Aorta (tissue), 5 donors: Measurements from ENCODE around the gene GSTT2. TPM values are rescaled to one million over a fixed set of nuclear protein-coding genes. Genes with fewer than 3 reads are reported as not detected.
"Not testable (repeated sequence)": the region's sequence is repeated elsewhere in the genome, so short reads cannot be mapped to it uniquely, and the experiment has no call there.

ENCODE experiments used
- ATAC-seq: fragments of 200-7000 bp; cut with Tn5 transposase; one replicate; pipeline ENCODE4 v1.9.1; 2022; ENCODE audit warnings: moderate library complexity; ENCODE audit not compliant: low FRiP score
- DNase-seq, 2 donors: peaks; one replicate each; pipeline ENCODE4 v3.0.0-alpha.2; 2020
- H3K27ac ChIP-seq, 2 donors: one replicate each; pipeline ENCODE4 v1.5.1; 2013; ENCODE audit warnings: low read length in 2 of 2, mild to moderate bottlenecking in 2 of 2, moderate library complexity in 2 of 2, control low read depth in 1 of 2, inconsistent platforms in 1 of 2, low read depth in 1 of 2
- H3K27me3 ChIP-seq, 2 donors: one replicate each; pipeline ENCODE4 v1.6.1; 2013; ENCODE audit warnings: control low read depth in 1 of 2, low read length in 1 of 2, mild to moderate bottlenecking in 1 of 2, moderate library complexity in 1 of 2; ENCODE audit not compliant: insufficient read depth in 2 of 2, control insufficient read depth in 1 of 2
- H3K36me3 ChIP-seq, 2 donors: one replicate each; pipeline ENCODE4 v1.6.1; 2013; ENCODE audit warnings: control low read depth in 1 of 2, low read length in 1 of 2, mild to moderate bottlenecking in 1 of 2; ENCODE audit not compliant: insufficient read depth in 2 of 2, control insufficient read depth in 1 of 2
- H3K4me1 ChIP-seq, 2 donors: one replicate each; pipeline ENCODE4 v1.6.1; 2013; ENCODE audit warnings: low read length in 2 of 2, control low read depth in 1 of 2, mild to moderate bottlenecking in 1 of 2, moderate library complexity in 1 of 2; ENCODE audit not compliant: insufficient read depth in 2 of 2, control insufficient read depth in 1 of 2
- H3K4me3 ChIP-seq, 2 donors: one replicate each; pipeline ENCODE4 v1.5.1; 2013; ENCODE audit warnings: low read length in 2 of 2, control low read depth in 1 of 2, mild to moderate bottlenecking in 1 of 2
- H3K9me3 ChIP-seq: one replicate; pipeline ENCODE4 v1.6.1; 2013; ENCODE audit warnings: mild to moderate bottlenecking, low read length; ENCODE audit not compliant: control insufficient read depth
- WGBS, 2 donors: extraction: QIAGEN DNeasy Blood & Tissue Kit; methylation state at CpG; one replicate each; pipeline ENCODE4 v1.1.7; 2013; 5-methylcytosine and 5-hydroxymethylcytosine counted together
- intact Hi-C, 2 donors: fragments of 100-400 bp; cut with DNase I; formaldehyde crosslinking; loops; one replicate each; pipeline versions ENCODE4 v1.14.2 to v1.15.0; 2022
- polyA plus RNA-seq, 2 donors: library from polyadenylated mRNA; stranded (reverse); fragments of 200-250 nt; gene quantifications; one replicate each; pipeline ENCODE4 v1.2.3, GENCODE V29; 2013
- total RNA-seq, 2 donors: library from RNA; stranded (reverse); fragmentation: NEBNext Ultra II Directional; extraction: Animal tissue kit (Norgen Biotek cat#: 25700); gene quantifications; one replicate each; pipeline ENCODE4 v1.2.1, GENCODE V29; 2021
- donor health status: healthy with polysubstance abuse.
- donor health status: Bipolar disorder and iron deficiency.
- donor health status: DM: no; HTN: no; CAD: no.
- donor health status: DM: no; HTN: no; CAD: no.
- donor health status: DM: yes; HTN: yes; CAD: no.

GSTT2 gene
- total and polyA plus RNA-seq, 4 donors, result 0.94 TPM; not detected in 3

GRCh38 chr22:23953485-23953884, 26.4 kb upstream of the GSTT2 start:
- 77 to 88% methylated on average over 3 to 4 of the region's 4 CpGs for WGBS, 2 donors
- H3K27ac ChIP-seq, DNase-seq, H3K4me1 ChIP-seq, ATAC-seq, H3K27me3 ChIP-seq, H3K9me3 ChIP-seq, H3K36me3 ChIP-seq, H3K4me3 ChIP-seq: not testable (repeated sequence)
- intact Hi-C loops, result loop anchor here in 1 of 2 donors (10.0 kb wide), 2 partner anchors 89 to 189 kb away; partner anchors contain the start of genes C22orf15 and CHCHD10

GRCh38 chr22:23954193-23954990, 25.5 kb upstream of the GSTT2 start:
- not testable (repeated sequence) for H3K27ac ChIP-seq, H3K9me3 ChIP-seq, ATAC-seq, H3K27me3 ChIP-seq, DNase-seq, H3K4me1 ChIP-seq, H3K36me3 ChIP-seq, H3K4me3 ChIP-seq
- intact Hi-C loops, result loop anchor here in 1 of 2 donors (10.0 kb wide), 2 partner anchors 90 to 190 kb away; partner anchors contain the start of genes C22orf15 and CHCHD10
- WGBS, 2 donors, result 79% methylated on average over 8 of the region's 8 CpGs

- intact Hi-C loops, result loop anchor here in 1 of 2 donors (10.0 kb wide), 2 partner anchors 90 to 190 kb away; partner anchors contain the start of genes C22orf15 and CHCHD10
- H3K4me1 ChIP-seq, H3K27ac ChIP-seq, H3K4me3 ChIP-seq, H3K36me3 ChIP-seq, H3K27me3 ChIP-seq, H3K9me3 ChIP-seq, DNase-seq, ATAC-seq: not testable (repeated sequence)
- WGBS, 2 donors, result 72 to 83% methylated on average over 5 to 6 of the region's 6 CpGs
These were observed 25.0 kb upstream of the GSTT2 start for GRCh38 chr22:23954991-23955305.

GRCh38 chr22:23955886-23956285, 24.0 kb upstream of the GSTT2 start:
- not testable (repeated sequence) for DNase-seq, H3K36me3 ChIP-seq, ATAC-seq, H3K4me3 ChIP-seq, H3K27me3 ChIP-seq, H3K9me3 ChIP-seq, H3K4me1 ChIP-seq, H3K27ac ChIP-seq
- WGBS, 2 donors, result 68 to 71% methylated on average over 5 to 7 of the region's 8 CpGs
- intact Hi-C loops, result loop anchor here in 1 of 2 donors (10.0 kb wide), 2 partner anchors 91 to 191 kb away; partner anchors contain the start of genes C22orf15 and CHCHD10

GRCh38 chr22:23956301-23956900, 23.5 kb upstream of the GSTT2 start:
- ATAC-seq (peak; percentile 76), DNase-seq (peak; percentile 75 to 82)
- intact Hi-C loops, result loop anchor here in 1 of 2 donors (10.0 kb wide), 2 partner anchors 92 to 192 kb away; partner anchors contain the start of genes C22orf15 and CHCHD10
- 17 to 18% methylated on average over 12 of the region's 12 CpGs for WGBS, 2 donors
- not testable (repeated sequence) for H3K27me3 ChIP-seq, H3K27ac ChIP-seq, H3K4me1 ChIP-seq, H3K36me3 ChIP-seq, H3K9me3 ChIP-seq, H3K4me3 ChIP-seq

- DNase-seq, H3K36me3 ChIP-seq, H3K27me3 ChIP-seq, H3K27ac ChIP-seq, H3K4me1 ChIP-seq, H3K9me3 ChIP-seq, intact Hi-C loops, H3K4me3 ChIP-seq: not testable (repeated sequence)
- WGBS, 2 donors, result no CpG with 5 or more reads among the region's 43 CpGs
- ATAC-seq, result peak; percentile 87
These were observed 18.7 kb upstream of the GSTT2 start, which contains the start of gene GSTT2B for GRCh38 chr22:23961084-23961771. Gene GSTT2B, minus strand, starts transcription at chr22:23961195. Its CDS starts 64 bp downstream, at chr22:23961131.

- H3K4me1 ChIP-seq, intact Hi-C loops, DNase-seq, H3K27ac ChIP-seq, H3K4me3 ChIP-seq, H3K36me3 ChIP-seq, H3K9me3 ChIP-seq, H3K27me3 ChIP-seq: not testable (repeated sequence)
- peak; percentile 2 for ATAC-seq
- no CpG with 5 or more reads among the region's 18 CpGs for WGBS, 2 donors
These were observed 13.8 kb upstream of the GSTT2 start for GRCh38 chr22:23966094-23966493.

- H3K4me1 ChIP-seq, H3K4me3 ChIP-seq, H3K36me3 ChIP-seq, intact Hi-C loops, H3K9me3 ChIP-seq, DNase-seq, H3K27me3 ChIP-seq, H3K27ac ChIP-seq: not testable (repeated sequence)
- WGBS, 2 donors, result no CpG with 5 or more reads among the region's 30 CpGs
- peak; percentile 96 for ATAC-seq
These were observed 13.4 kb upstream of the GSTT2 start, which contains the start of gene DDTL for GRCh38 chr22:23966568-23966967. Gene DDTL, plus strand, starts transcription at chr22:23966888. Its CDS starts 27 bp downstream, at chr22:23966915.
